ENCODE results near the gene CCL24.
"Not testable (repeated sequence)": the region's sequence is repeated elsewhere in the genome, so short reads cannot be mapped to it uniquely, and the experiment has no call there.

CCL24 gene

GRCh38 chr7:75772081-75773077, 41.2 kb downstream of the CCL24 start, which contains the start of gene CCL26:
TSS of gene CCL26 (minus strand) at chr7:75772211. CDS start at chr7:75772176, 35 bp downstream.
- H4K20me1 ChIP-seq (ENCODE audit: insufficient read depth, low read length): no peaks in the 10 kb centered on the region
- no peaks in the 10 kb centered on the region for H3K36me3 ChIP-seq (ENCODE audit: insufficient read depth, low read length)
- no peaks in the 10 kb centered on the region for H3K9me2 ChIP-seq (ENCODE audit: low read depth, low read length)
- no peak within 1 kb of the TSS for H3K4me2 ChIP-seq (ENCODE audit: low read length)
- no peak within 1 kb of the TSS for H3K27ac ChIP-seq (ENCODE audit: low read depth, low read length, poor library complexity, severe bottlenecking)
- TF ChIP-seq EZH2 (IDR thresholded peaks at IDR 0.05; ENCODE audit: borderline replicate concordance, low read length) (no peak), CTCF (IDR thresholded peaks at IDR 0.05; ENCODE audit: low read length) (no peak)
- no peak within 1 kb of the TSS for H3K4me3 ChIP-seq (ENCODE audit: low read depth, low read length, poor library complexity, severe bottlenecking)
- H3K79me2 ChIP-seq (ENCODE audit: insufficient read depth, low read length): no peaks in the 10 kb centered on the region
- H3K9me3 ChIP-seq (ENCODE audit: low read length): no peaks in the 10 kb centered on the region
- no peaks in the 10 kb centered on the region for H3F3A ChIP-seq (ENCODE audit: insufficient read depth, low read length)
- H3K4me1 ChIP-seq (ENCODE audit: insufficient read depth, low read length, severe bottlenecking): no peaks in the 10 kb centered on the region
- H2AFZ ChIP-seq (ENCODE audit: low read length): no peak within 1 kb of the TSS
- 0 out of 2 replicates have a peak, but pooled peaks cover 8% of the 10 kb centered on the region for H3K27me3 ChIP-seq (ENCODE audit: insufficient read depth, low read length)
- H3K9ac ChIP-seq (ENCODE audit: low read length): no peak within 1 kb of the TSS

- no peak overlapping the region for H3K4me3 ChIP-seq (ENCODE audit: low read depth, low read length, poor library complexity, severe bottlenecking)
- H2AFZ ChIP-seq (ENCODE audit: low read length): no peak overlapping the region
- TF ChIP-seq CTCF (IDR thresholded peaks at IDR 0.05; ENCODE audit: low read length): no peak
- TF ChIP-seq EZH2 (IDR thresholded peaks at IDR 0.05; ENCODE audit: borderline replicate concordance, low read length): no peak
- no peaks in the 10 kb centered on the region for H3K9me3 ChIP-seq (ENCODE audit: low read length)
- H3K9ac ChIP-seq (ENCODE audit: low read length): no peak overlapping the region
- no peak overlapping the region for H3K27ac ChIP-seq (ENCODE audit: low read depth, low read length, poor library complexity, severe bottlenecking)
- H4K20me1 ChIP-seq (ENCODE audit: insufficient read depth, low read length): no peaks in the 10 kb centered on the region
- H3K4me1 ChIP-seq (ENCODE audit: insufficient read depth, low read length, severe bottlenecking): no peaks in the 10 kb centered on the region
- H3K9me2 ChIP-seq (ENCODE audit: low read depth, low read length): no peaks in the 10 kb centered on the region
- H3K4me2 ChIP-seq (ENCODE audit: low read length): no peak overlapping the region
- H3K36me3 ChIP-seq (ENCODE audit: insufficient read depth, low read length): no peaks in the 10 kb centered on the region
- no peaks in the 10 kb centered on the region for H3F3A ChIP-seq (ENCODE audit: insufficient read depth, low read length)
- H3K79me2 ChIP-seq (ENCODE audit: insufficient read depth, low read length): no peaks in the 10 kb centered on the region
- 0 out of 2 replicates have a peak, but pooled peaks cover 8% of the 10 kb centered on the region for H3K27me3 ChIP-seq (ENCODE audit: insufficient read depth, low read length)
Measured at GRCh38 chr7:75771224-75771623, 42.4 kb downstream of the CCL24 start.

GRCh38 chr7:75762350-75762917, 51.2 kb downstream of the CCL24 start:
- Histone ChIP-seq H3K9me3 (ENCODE audit: low read length) (no peaks in the 10 kb centered on the region), H3K4me3 (ENCODE audit: low read depth, low read length, poor library complexity, severe bottlenecking) (no peak overlapping the region), H2AFZ (ENCODE audit: low read length) (no peak overlapping the region), H4K20me1 (ENCODE audit: insufficient read depth, low read length) (no peaks in the 10 kb centered on the region), H3K36me3 (ENCODE audit: insufficient read depth, low read length) (no peaks in the 10 kb centered on the region), H3K79me2 (ENCODE audit: insufficient read depth, low read length) (no peaks in the 10 kb centered on the region), H3K27me3 (ENCODE audit: insufficient read depth, low read length) (peaks cover 3% of the 10 kb centered on the region; the same call in 1 of the 2 replicates), H3K9ac (ENCODE audit: low read length) (no peak overlapping the region), H3K27ac (ENCODE audit: low read depth, low read length, poor library complexity, severe bottlenecking) (no peak overlapping the region), H3F3A (ENCODE audit: insufficient read depth, low read length) (no peaks in the 10 kb centered on the region), H3K4me2 (ENCODE audit: low read length) (no peak overlapping the region), H3K9me2 (ENCODE audit: low read depth, low read length) (no peaks in the 10 kb centered on the region), H3K4me1 (ENCODE audit: insufficient read depth, low read length, severe bottlenecking) (no peaks in the 10 kb centered on the region)
- no peak for TF ChIP-seq EZH2 (IDR thresholded peaks at IDR 0.05; ENCODE audit: borderline replicate concordance, low read length)
- TF ChIP-seq CTCF (IDR thresholded peaks at IDR 0.05; ENCODE audit: low read length): peak; percentile 80

- not testable (repeated sequence) for H3K9me3 ChIP-seq (ENCODE audit: low read length); H3K4me3 ChIP-seq (ENCODE audit: low read depth, low read length, poor library complexity, severe bottlenecking); H4K20me1 ChIP-seq (ENCODE audit: insufficient read depth, low read length); H3K9ac ChIP-seq (ENCODE audit: low read length); H3K79me2 ChIP-seq (ENCODE audit: insufficient read depth, low read length); H3K27ac ChIP-seq (ENCODE audit: low read depth, low read length, poor library complexity, severe bottlenecking); H3K9me2 ChIP-seq (ENCODE audit: low read depth, low read length); H3K4me1 ChIP-seq (ENCODE audit: insufficient read depth, low read length, severe bottlenecking); H3K36me3 ChIP-seq (ENCODE audit: insufficient read depth, low read length); H3K27me3 ChIP-seq (ENCODE audit: insufficient read depth, low read length); H3F3A ChIP-seq (ENCODE audit: insufficient read depth, low read length); H3K4me2 ChIP-seq (ENCODE audit: low read length); H2AFZ ChIP-seq (ENCODE audit: low read length)
Measured at GRCh38 chr7:75761801-75762200, 51.8 kb downstream of the CCL24 start.
